Measurements from ENCODE around the gene PPP2R5C.
"Not testable (repeated sequence)": the region's sequence is repeated elsewhere in the genome, so short reads cannot be mapped to it uniquely, and the experiment has no call there.

PPP2R5C gene

GRCh38 chr14:101749756-101750155 is 11.8 kb upstream of the PPP2R5C start:
- not testable (repeated sequence) for DNase-seq

GRCh38 chr14:101754893-101755292 is 6.6 kb upstream of the PPP2R5C start:
- no peak for DNase-seq

DNA sequence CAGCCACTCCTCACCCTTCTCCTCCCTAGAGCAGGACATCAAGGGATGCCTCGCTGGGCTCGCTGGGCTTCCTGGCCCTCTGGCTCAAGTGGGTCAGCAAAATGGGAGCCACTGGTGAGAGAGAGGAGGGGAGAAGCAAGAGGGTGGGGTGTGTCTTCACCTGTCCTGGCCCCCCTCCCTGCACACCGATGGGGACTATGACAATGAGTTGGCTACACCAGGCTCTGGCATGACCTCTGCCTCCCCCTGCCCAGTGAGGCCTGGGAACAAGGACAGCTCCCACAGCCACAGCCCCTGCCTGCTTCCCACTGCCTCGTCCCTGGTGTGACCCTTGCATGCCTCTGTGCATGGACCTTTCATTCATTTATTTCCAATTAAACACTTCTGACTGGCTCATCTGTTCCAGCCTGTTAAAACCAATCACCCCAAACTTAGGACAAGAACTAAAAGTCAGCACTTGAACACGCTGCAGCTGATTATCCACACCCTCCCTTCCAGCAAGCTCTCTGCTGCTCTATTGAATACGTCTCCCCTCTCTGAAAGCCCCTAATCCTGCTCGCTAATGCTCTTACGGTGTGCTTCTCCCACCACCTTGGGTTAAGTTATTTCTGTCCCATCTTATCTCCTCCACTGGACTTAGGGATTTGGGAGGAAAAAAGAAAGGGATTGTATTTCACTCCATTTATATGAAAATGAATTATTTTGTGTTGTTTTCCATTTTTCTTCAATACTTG is 5.8 kb upstream of the PPP2R5C start:
- DNase-seq = no peak

DNA sequence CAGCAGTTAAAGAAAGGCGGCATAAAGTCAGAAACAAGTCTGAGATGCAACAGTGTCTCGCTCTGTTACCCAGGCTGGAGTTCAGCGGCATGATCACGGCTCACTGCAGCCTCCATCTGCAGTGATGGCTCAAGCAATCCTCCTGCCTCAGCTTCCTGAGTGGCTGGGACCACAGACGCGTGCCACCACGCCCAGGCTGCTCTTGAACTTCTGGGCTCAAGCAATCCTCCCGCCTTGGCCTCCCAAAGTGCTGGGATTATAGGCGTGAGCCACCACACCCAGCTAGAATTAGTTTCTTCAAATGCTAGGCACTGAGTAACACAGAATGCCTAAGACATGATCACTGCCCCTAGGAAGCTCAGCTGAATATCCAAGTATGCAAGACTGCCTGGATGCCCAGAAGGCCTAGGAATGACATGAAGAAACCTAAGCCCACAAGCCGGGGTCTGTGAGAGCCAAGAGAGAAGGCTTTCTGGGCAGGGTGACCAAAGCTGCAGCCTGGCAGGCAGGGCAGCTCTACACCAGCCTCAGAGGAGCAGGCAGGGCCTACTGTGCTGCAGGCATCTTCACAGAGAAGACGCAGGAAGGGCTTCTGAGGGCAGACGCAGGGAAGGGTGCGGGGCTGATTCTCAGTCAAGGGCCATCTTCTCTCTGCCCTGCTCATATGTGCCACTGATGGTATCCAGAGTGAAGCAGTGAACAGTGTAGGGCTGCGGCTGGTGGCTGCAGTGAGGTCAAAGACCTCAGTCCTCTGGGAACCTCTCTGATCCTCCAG is 4.3 kb upstream of the PPP2R5C start:
- DNase-seq = no peak

DNA sequence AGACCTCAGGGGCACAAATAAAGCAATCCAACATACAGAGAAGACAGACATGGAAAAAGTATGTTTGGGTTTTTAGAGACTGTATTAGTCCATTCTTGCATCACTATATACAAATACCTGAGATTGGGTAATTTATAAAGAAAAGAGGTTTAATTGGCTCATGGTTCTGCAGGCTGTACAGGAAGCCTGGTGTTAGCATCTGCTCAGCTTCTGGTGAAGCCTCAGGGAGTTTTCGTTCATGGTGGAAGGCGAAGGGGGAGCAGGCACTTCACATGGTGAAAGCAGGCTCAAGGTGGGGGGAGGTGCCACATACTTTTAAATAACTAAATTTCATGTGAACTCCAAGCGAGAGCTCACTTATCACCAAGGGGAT is 3.7 kb upstream of the PPP2R5C start:
- no peak for DNase-seq

DNA sequence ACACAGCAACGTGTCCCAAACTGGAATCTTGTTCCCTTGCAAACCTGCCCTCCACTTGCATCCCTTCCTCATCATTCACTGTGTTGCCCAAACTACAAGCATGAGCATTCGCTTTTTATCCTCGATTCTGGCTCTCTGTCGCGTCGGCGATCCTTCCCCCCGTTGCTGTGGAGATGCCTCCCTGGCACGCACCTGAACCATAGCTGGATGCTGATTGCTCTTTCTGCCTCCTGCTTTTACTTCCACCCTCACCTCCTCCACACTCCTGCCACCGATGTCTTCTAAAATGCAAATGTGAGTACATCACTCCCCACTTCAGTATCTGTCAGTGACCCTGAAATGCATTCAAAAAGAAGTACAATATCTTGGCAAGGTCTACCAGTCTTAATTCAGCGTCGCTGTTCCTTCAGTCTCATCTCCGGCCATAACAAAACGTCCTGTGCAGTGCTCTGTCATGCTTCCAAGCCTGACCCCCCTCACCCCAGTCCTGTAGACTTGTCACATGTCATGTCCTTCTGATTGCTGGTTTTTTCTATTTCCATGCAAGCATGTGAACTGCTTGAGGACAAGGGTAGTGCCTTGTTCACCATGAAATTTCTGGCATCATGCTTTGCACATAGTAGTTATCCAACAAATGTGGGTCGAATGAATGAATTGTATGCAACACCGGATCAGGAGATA is 2.5 kb upstream of the PPP2R5C start:
- DNase-seq = no peak

DNA sequence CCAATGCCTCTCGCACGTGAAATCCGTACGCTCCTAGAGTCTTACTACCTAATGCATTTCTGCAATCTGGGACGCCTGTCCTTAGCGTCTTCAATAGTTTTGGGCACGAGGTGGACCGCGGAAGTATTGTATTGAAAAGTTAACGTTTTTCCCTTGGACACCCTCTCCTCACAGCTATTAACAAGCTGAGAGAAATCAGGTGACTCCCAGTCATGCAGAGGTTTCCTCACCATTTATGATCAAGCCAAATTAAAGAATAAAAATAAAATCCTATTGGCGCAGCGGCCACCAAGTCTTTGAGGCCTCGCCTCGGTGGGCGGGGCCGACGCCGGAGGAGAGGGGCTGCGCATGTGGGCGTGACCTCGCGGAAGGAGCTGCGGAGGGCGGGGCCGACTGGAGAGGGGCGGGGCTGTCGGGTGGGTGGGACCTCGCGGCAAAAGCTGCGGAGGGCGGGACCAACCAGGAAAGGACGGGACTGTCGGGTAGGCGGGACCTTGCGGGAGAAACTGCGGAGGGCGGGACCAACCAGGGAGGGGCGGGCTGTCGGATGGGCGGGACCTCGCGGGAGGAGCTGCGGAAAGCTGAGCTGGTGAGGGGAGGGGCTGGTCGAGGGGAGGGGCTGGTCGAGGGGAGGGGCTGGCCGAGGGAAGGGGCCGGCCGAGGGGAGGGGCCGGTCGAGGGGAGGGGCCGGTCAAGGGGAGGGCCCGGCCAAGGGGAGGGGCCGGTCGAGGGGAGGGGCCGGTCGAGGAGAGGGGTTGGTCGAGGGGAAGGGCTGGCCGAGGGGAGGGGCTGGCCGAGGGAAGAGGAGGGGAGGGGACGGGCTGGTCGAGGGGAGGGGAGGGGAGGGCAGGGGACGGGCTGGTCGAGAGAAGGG is 1.1 kb upstream of the PPP2R5C start:
- peak; percentile 74 for DNase-seq

DNA sequence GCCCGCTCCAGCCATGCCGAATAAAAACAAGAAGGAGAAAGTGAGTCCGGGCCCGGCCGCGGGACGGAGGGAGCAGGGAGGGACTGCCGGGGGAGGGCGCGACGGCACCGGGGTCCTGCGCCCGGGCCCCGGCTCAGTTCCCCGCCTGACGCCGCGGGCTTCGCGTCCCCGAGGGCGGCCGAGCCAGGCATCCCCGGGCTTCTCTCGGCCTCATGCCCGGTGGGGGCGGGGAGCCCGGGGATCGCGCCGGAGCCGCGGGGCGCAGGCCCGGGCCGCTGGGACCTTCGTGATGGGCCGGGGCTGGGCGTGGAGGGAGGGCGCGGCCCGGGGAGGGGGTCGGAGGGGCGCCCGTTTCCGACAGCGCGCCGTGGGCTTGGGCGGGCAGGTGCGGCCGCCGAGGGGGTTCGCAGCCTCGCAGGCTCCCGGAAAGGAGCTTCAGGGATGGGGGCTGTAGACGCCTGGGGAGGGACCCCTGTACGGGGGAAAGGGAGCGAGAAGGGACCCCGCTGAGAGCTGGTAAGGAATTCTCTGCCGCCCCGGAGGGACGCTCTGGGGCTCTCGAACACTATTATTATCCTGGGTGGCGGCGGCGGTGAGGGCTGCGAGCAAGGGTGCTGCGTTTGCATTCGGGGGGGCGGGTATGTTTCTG is 496 bp downstream of the PPP2R5C start:
- DNase-seq = peak; percentile 79

GRCh38 chr14:101762530-101763101 is 1.1 kb downstream of the PPP2R5C start:
- DNase-seq = no peak

- DNase-seq = no peak
These were observed 2.6 kb downstream of the PPP2R5C start for GRCh38 chr14:101763941-101764709.

DNA sequence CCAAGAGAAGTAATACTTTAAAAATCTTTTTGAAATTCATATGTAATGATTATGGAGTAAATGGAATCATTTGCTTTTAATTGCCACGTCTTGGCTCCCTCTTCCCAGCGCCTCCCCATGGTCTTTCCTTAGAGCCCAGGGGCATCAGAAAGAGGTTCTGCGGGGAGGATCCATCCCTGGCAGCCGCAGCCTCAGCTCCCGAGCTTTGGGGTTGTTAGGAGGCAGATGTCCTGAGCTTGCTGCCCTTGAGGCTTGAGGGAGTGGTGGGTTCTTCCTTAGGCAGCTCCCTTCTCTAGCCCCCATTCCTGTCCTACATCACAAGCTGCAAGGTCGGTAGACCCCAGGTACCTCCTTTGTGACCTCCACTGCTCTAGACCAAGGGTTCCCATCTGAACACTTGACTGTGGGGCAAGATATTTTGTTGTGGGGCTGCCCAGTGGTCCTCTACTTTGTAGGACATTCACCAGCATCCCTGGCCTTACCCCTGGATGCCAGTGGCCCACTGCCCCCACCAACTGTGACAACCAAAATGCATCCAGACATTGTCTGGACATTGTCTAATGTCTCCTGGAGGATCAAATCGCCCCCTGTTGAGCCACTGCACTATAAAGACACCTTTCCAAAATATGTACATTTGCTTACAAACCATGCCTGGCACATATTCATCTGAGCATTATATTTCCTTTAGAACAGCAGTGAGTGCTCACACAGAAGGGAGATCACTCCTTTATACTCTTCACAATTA is 6.3 kb downstream of the PPP2R5C start:
- DNase-seq = no peak

GRCh38 chr14:101770183-101770582 is 8.7 kb downstream of the PPP2R5C start:
- DNase-seq = no peak

- no peak for DNase-seq
These were observed 11.3 kb downstream of the PPP2R5C start for GRCh38 chr14:101772770-101773169.

GRCh38 chr14:101773378-101773777 is 11.9 kb downstream of the PPP2R5C start:
- no peak for DNase-seq

- no peak for DNase-seq
These were observed 12.7 kb downstream of the PPP2R5C start for GRCh38 chr14:101774006-101774795.

DNA sequence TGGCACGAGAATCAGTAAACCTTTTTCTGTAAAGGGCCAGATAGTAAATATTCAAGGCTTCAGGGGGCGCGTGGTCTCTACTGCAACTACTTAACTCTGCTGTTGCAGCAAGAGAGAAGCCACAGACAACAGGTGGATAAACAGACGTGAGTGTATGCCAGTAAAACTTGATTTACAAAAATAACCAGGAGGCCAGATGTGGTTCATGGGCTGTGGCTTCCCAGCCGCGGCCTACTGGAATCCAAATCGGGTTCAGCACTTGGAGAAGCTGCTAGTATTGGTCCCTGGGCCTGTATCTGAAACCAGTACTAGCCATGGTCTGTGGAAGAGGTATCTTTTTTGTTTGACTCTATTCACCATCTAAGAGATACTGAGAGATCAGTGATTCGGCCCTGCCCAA is 13.3 kb downstream of the PPP2R5C start:
- DNase-seq = no peak

GRCh38 chr14:101775826-101776225 is 14.3 kb downstream of the PPP2R5C start:
- no peak for DNase-seq

- no peak for DNase-seq
These were observed 14.8 kb downstream of the PPP2R5C start for GRCh38 chr14:101776344-101776743.

GRCh38 chr14:101780390-101780789 is 18.9 kb downstream of the PPP2R5C start:
- DNase-seq = no peak

Measured in right kidney (tissue), 1 donor.